NCI-H1092 (cell line): Measurements from ENCODE around the gene SCARF2.
"Not testable (repeated sequence)": the region's sequence is repeated elsewhere in the genome, so short reads cannot be mapped to it uniquely, and the experiment has no call there.

Source experiments
- DNase-seq: peaks from one replicate; lab custom pipeline; 2025; lab: John Stamatoyannopoulos, UW

Gene SCARF2

GRCh38 chr22:20428496-20429253 lies 8.9 kb downstream of the SCARF2 start:
- no peak for DNase-seq

- no peak for DNase-seq
These were observed 9.6 kb downstream of the SCARF2 start for GRCh38 chr22:20427945-20428417.

- DNase-seq = no peak
These were observed 10.3 kb downstream of the SCARF2 start for GRCh38 chr22:20427104-20427944.

- no peak for DNase-seq
These were observed 11.4 kb downstream of the SCARF2 start for GRCh38 chr22:20426259-20426615.

- DNase-seq = no peak
These were observed 11.9 kb downstream of the SCARF2 start for GRCh38 chr22:20425566-20426258.

GRCh38 chr22:20424932-20425565 lies 12.6 kb downstream of the SCARF2 start:
- no peak for DNase-seq

GRCh38 chr22:20424568-20424931 lies 13.1 kb downstream of the SCARF2 start:
- DNase-seq = no peak

- DNase-seq = no peak
These were observed 13.6 kb downstream of the SCARF2 start for GRCh38 chr22:20423906-20424551.

- DNase-seq = no peak
These were observed 14.4 kb downstream of the SCARF2 start for GRCh38 chr22:20423008-20423905.

- no peak for DNase-seq
These were observed 15.2 kb downstream of the SCARF2 start for GRCh38 chr22:20422271-20423007.

- DNase-seq = no peak
These were observed 16.1 kb downstream of the SCARF2 start for GRCh38 chr22:20421507-20421874.

- no peak for DNase-seq
These were observed 17.3 kb downstream of the SCARF2 start for GRCh38 chr22:20420157-20420842.

- DNase-seq = no peak
These were observed 18.0 kb downstream of the SCARF2 start for GRCh38 chr22:20419664-20419951.

- DNase-seq = peak; percentile 53
These were observed 19.3 kb downstream of the SCARF2 start for GRCh38 chr22:20418211-20418788.

GRCh38 chr22:20415699-20416098 lies 21.9 kb downstream of the SCARF2 start:
- DNase-seq = not testable (repeated sequence)

- DNase-seq = not testable (repeated sequence)
These were observed 22.4 kb downstream of the SCARF2 start for GRCh38 chr22:20415241-20415640.

GRCh38 chr22:20414450-20414849 lies 23.2 kb downstream of the SCARF2 start:
- no peak for DNase-seq

- no peak for DNase-seq
These were observed 23.6 kb downstream of the SCARF2 start for GRCh38 chr22:20414059-20414440.
